DOHH2 (cell line): Measurements from ENCODE around the gene FMO1.

Experiments used
- EZH2phosphoT487 ChIP-seq: fragments of 200-600 bp; sonication (generic); IDR thresholded peaks from 2 replicates; pipeline ENCODE4 v1.6.1; 2017; ENCODE audit warnings: borderline replicate concordance, mild to moderate bottlenecking, antibody characterized with exemption, low read length, moderate library complexity, mixed read lengths
- TF ChIP-seq, protein P1 (sequence below): fragments of 200-600 bp; sonication (generic); IDR thresholded peaks from one replicate; pipeline ENCODE4 v1.5.1; 2014; ENCODE audit warnings: antibody characterized with exemption, mild to moderate bottlenecking, low read depth, low read length; ENCODE audit not compliant: poor library complexity, severe bottlenecking

DNA sequence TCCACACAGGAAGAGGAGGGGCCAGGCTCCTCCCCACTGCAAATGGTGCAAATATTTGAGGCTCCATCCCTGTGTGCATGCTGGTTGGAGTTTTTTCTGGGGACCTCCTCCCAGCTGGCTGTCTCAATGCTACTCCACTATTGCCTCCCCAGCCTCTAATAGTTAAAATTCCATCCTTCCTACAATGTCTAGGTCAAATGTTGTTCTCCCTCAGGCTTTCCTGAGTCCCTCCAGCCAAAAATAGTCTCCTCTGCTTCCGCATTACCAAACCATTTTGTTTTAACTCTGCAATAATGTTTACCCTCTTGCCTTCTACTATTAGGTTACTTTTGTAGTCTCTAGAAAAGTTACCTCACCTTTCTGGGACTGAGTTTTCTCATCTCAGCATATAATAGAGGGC, 29.6 kb upstream of the FMO1 start:
- TF ChIP-seq, protein P1, sequence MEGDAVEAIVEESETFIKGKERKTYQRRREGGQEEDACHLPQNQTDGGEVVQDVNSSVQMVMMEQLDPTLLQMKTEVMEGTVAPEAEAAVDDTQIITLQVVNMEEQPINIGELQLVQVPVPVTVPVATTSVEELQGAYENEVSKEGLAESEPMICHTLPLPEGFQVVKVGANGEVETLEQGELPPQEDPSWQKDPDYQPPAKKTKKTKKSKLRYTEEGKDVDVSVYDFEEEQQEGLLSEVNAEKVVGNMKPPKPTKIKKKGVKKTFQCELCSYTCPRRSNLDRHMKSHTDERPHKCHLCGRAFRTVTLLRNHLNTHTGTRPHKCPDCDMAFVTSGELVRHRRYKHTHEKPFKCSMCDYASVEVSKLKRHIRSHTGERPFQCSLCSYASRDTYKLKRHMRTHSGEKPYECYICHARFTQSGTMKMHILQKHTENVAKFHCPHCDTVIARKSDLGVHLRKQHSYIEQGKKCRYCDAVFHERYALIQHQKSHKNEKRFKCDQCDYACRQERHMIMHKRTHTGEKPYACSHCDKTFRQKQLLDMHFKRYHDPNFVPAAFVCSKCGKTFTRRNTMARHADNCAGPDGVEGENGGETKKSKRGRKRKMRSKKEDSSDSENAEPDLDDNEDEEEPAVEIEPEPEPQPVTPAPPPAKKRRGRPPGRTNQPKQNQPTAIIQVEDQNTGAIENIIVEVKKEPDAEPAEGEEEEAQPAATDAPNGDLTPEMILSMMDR, result no peak
- TF ChIP-seq EZH2phosphoT487, result no peak
